VCaP (cell line): ENCODE results near the gene POC1A.

Source experiments
- H3K27ac ChIP-seq: fragments of 450-650 bp; 2 replicates; pipeline ENCODE4 v1.5.1; 2017
- CTCF ChIP-seq: fragments of 450-650 bp; conservative IDR thresholded peaks from 2 replicates; pipeline ENCODE4 v1.5.1; 2017; ENCODE audit warnings: mild to moderate bottlenecking, moderate library complexity

POC1A gene

GRCh38 chr3:52109611-52110301, 44.5 kb downstream of the POC1A start:
- no peak for TF ChIP-seq CTCF
- no peak overlapping the region for H3K27ac ChIP-seq

GRCh38 chr3:52108302-52109232, 45.7 kb downstream of the POC1A start:
- TF ChIP-seq CTCF, result no peak
- H3K27ac ChIP-seq, result no peak overlapping the region

GRCh38 chr3:52106951-52107611, 47.1 kb downstream of the POC1A start:
- no peak overlapping the region for H3K27ac ChIP-seq
- TF ChIP-seq CTCF, result no peak

- no peak for TF ChIP-seq CTCF
- no peak overlapping the region for H3K27ac ChIP-seq
Observed at GRCh38 chr3:52104684-52105640, 49.3 kb downstream of the POC1A start.

- no peak for TF ChIP-seq CTCF
- H3K27ac ChIP-seq, result peak overlapping the region; percentile 62
Observed at GRCh38 chr3:52102934-52103333, 51.3 kb downstream of the POC1A start.

GRCh38 chr3:52099001-52099401, 55.2 kb downstream of the POC1A start:
- TF ChIP-seq CTCF, result no peak
- H3K27ac ChIP-seq, result 0 out of 2 replicates have a peak overlapping the region, but pooled peaks have one; percentile 7
